GM10847 (cell line): ENCODE results near the gene RASGRF2.

Source experiments
- POLR2A ChIP-seq: IDR thresholded peaks from 2 replicates; pipeline ENCODE4 v1.6.1; 2011; ENCODE audit not compliant: insufficient read length; ENCODE audit errors: extremely low read depth

The RASGRF2 gene

DNA sequence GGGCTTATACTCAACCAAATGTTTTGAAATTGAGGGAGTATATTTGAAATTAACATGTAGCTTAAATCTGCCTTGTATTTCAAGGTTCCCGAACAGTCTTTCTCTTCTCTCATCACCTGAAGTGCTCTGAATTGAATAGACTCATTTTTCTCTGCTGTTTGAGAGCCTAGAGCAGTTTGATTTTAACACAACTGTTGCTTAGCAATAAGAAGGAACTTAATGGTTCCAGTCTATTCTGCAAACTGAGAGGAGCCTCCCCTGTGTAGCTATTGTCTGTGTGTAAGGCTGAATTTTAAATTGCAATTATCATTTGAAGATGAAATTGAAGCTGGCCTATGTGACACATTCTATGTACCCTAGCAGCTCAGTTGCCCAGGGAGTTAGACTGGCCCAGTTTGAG is 185.9 kb downstream of the RASGRF2 start:
- TF ChIP-seq POLR2A = no peak

DNA sequence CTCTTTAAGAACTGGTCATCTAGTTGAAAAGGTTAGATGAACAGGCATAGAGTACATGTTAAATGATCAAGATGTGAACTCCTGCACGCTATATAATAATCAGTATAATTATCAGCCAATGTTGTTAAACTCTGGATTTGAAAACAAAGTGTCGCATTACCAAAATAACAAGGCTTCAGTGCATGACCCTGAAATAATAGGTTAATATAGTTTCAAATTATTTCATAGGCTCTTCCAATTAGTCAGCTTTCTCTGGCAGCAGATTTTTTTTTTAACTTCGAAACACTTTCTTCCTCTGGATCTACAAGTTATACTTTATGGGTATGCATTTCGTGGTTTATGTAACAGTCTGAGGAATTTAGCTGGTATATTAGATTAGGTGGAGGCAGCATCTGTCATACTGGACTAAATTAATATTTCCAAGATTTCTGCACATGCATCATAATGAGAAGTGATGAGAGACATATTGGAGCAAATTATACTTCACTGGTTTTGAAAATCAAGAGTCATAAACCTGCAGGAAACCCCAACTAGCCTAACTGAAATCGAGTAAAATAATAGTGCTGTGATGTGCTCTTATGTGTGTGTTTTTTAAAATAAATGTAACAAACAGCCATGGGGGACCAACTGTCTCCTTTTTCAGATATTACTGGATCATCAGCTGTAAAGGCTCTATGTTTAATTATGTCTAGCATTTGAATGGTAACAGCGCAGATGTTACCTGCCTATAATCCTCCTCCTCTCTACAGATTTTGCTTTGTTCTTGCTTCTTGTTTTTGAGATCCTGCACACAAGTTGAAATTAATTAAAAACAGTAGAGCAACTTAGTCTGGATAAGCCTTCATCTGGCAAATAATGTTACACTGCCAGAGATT is 187.1 kb downstream of the RASGRF2 start:
- TF ChIP-seq POLR2A = no peak

DNA sequence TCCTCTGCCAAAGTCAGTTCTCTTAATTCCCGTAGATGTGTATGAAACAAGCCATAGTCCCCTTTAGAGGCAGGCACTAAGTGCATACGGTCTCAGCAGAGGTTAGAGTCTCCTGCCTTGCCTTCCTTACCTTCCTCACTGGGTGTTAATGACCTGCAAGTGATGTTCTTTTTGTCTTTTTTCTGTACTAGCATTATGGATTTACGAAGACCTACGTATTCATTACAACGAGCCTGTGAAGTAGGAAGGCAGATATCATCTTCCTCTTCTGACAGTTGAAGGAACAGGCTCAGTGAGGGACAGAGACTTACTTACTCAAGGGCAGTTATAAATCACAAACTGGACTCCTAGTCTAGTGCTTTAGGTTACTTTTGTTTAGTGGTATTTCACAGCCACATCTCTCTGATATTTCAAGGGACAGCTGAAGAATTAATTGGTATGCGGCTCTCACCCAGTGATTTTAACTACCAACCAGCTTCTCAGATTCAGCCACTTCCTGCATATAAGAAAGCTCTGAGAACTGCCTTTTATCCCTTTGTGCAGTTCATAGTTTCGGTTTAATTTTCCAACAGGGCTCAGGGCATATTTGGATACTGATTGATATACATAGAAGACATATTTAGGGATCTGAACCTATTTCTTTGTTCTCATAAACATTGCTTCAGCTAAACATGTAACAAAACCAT is 187.9 kb downstream of the RASGRF2 start:
- no peak for TF ChIP-seq POLR2A

DNA sequence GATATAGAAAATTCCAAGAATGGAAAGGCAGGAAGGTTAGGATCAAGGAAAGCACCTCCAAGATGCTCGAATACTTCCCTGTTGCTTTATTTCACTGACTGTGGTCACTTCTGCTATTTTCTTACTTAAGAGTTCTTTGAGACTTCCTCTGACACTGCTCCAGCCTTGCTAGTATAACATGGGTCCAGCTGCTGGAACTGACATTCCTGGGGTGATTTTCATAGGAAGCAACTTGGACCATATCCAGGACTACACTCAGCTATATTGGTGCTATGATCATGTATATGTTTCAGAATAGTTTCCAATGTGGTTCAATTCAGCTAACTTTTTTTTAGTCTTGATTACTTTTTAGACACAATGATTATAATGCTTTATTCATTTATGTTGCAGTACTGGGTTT is 191.4 kb downstream of the RASGRF2 start:
- TF ChIP-seq POLR2A = no peak

DNA sequence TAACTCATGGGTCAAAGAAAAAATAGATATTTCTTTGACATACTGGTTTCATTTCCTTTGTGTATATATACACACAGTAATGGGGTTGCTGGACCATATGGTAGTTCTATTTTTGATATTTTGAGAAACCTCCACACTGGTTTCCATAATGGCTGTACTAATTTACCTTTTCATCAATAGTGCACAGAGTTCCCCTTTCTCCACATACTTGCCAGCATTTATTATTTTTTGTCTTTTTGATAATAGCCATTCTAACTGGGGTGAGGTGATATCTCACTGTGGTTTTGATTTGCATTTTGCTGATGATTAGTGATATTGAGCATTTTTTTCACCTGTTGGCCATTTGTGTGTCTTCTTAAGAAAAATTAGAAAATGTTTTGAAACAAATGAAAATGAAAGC is 194.6 kb downstream of the RASGRF2 start:
- TF ChIP-seq POLR2A = no peak

DNA sequence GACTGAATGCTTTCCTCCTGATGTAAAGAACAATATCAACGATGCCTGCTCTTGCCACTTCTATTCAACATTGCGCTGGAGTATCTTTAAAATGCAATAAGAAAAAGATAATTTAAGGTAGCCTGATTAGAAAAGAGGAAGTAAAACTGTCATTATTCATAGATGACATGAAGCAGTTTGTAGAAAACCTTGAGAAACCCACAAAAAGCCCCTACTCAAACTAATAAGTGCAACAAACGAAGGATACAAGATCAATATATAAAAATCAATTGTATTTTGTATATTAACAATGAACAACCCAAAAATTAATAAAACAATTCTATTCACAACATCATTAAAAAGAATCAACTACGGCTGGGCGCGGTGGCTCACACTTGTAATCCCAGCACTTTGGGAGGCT is 196.6 kb downstream of the RASGRF2 start:
- TF ChIP-seq POLR2A = no peak

DNA sequence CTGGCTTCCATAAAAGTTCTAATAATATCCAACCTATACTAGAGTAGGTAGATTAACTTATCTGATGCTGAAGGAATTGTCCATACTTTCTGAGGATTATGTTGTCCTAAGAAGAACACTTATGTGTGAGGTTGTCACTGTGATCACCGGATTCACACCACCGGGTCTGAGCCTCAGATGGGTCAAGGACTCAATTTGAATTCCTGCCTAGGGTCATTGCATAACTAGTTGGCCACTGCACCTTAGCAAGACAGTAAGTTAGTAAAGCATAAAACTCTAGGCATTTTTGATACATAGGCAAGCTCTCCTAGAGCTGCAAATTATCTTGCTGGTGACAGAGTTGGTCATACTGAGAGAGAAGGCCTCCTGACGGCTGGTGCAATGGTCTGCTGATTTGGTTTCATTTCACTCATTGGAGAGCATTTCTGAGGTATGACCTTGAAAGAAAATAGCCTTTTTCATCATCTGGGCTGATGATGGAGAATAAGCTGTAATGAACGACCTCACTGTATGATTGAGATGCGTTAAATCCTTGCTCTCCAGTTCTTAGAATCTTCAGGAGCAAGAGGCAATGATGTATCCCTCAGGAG is 200.9 kb downstream of the RASGRF2 start:
- TF ChIP-seq POLR2A = no peak

DNA sequence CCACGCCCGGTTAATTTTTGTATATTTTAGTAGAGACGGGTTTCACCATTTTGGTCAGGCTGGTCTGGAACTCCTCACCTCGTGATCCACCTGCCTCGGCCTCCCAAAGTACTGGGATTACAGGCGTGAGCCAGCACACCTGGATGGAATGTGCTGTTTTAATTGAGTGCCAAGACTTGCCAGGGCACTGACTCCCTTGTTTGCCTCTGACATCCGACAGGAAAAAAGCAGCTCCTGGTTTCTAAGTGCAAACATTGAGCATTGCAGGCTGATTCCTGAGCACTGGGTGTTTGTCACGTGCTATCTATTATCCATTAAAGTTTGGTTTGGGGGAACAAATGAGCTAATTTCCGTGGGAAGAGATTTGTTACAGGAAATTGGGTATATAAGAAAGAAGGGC is 202.3 kb downstream of the RASGRF2 start:
- TF ChIP-seq POLR2A = no peak

DNA sequence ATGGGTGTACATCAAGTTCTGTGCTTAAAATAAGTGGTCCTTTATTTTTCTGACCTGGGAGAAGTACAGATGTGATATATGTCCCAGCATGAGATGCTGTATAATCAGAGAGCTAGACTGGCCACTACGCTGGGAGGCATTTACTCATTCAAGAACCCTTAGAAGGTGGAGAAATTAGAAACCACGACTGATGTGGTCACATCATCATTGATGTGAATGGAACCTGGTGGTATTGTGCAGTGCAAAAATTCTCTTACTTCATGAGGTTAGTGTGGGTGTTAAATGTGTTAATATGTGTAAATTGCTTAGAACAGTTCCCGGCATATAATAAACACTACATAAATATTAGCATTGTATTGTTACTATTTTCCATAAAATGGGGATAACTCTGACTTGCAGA is 203.5 kb downstream of the RASGRF2 start:
- no peak for TF ChIP-seq POLR2A

DNA sequence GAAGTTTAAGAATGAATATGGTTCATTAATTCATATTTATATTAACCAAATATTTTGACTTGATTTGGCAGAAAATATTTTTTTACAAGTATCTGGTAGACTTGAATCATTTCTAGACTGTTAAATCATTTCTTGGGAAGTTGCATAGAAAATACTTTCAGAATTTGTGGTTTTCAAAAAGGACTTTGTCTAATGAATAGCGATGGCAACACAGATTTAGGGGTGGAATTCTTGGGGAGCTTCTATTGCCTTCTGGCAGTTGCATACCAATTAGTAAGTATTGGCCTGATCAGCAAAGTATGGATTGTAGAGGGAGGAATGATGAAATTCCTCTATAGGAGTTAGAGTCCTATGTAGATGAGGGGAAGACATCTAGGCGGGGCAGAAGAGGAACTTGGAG is 204.3 kb downstream of the RASGRF2 start:
- TF ChIP-seq POLR2A = no peak

DNA sequence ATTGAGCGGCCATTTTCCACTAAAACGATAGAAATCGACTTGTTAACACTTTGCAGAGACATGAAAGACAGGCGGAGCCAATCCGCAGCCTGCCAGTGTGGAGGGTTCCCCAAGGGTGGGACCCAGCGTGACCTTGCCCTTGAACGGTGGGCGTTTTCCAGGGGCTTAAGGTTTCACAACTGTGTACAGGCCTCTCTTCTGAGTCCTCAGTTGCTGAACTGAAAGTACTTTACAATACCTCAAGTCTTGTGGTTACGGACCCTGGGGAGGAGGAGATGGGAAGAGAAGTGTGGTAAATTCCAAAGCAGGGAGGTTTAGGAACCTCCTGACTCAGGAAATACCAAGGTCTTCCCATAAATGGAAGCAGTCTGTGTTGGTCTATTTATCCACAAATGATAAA is 204.8 kb downstream of the RASGRF2 start:
- no peak for TF ChIP-seq POLR2A

DNA sequence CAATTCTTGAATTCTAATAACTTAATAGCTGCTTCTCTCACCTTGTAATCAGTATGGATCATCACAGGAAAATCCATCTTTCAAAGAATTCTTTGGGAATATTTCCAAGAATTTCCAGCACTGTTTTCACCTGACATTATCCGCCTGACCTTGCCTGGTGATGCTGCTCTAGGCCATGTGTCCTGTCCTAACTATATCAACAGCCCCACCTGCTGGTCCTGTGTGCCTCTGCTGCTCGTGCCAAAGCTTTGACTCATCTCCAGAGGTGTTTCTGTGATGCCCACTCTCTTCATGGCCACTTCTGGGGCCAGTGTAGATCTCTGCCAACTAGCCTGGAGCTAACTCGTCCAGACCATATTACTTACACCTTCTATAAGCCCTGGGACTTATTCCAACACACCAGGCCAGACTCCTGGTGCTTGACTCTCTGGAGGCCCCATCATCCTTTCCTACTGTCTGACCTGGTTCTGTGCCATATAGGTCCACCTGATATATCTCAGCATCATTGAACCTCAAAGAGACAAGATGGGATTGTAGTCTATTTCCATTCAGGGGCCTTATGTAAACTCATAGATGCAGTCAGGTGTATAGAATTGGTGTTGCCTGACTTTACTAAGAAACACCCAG is 205.4 kb downstream of the RASGRF2 start:
- no peak for TF ChIP-seq POLR2A

DNA sequence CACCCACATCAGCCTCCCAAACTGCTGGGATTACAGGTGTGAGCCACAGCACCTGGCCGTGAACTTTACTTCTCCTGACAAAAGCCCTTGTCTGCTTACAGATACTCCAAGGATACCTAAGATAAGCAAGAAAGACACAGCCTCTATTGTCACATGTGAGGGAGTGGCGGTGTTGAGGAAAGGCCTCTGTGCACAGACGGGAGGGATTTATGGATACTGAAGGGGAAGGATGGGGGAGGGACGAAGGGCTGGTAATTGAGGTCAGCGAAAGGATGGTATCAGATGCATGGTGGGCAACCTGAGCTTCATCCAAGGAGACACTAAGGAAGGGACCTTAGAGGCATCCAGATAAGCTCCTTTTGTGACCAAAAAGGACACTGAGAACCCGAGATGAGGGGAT is 206.3 kb downstream of the RASGRF2 start:
- no peak for TF ChIP-seq POLR2A

DNA sequence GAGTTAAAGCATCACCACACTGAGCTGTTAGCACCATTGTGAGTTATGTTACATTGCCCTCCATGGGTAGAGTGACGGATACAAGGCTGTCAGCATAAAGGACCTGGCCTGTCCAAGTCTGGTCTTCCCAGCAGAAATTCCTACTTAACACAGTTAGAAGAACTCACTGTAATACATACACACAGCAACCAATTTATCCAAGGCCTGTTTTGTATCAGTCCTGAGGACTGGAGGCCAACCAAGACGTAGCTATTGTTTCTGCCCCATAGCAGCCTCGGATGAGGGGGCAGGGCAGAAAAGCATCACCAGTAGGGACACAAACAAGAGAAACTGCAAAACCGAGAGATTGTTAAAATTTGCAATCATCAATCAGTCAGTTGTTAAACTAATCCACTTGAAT is 206.9 kb downstream of the RASGRF2 start:
- no peak for TF ChIP-seq POLR2A

DNA sequence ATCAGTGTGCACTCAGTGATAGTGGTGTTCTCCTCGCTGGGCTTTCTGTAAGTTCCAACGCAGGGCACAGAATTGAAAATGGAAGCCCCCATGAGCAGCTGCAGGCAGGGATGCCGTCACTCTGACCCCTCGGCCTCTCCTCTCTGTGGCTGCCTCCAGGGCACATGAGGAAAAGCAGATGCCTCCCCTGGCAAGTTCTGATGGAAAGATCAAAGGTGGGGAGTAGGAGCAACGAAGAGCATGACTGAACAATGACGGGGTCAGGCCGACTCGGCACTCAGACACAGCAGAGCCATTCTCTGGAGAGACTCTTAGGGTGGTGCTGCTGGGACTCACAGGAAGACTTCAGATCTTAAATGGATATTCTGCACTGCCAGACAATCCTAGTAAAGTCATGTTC is 207.4 kb downstream of the RASGRF2 start:
- no peak for TF ChIP-seq POLR2A

DNA sequence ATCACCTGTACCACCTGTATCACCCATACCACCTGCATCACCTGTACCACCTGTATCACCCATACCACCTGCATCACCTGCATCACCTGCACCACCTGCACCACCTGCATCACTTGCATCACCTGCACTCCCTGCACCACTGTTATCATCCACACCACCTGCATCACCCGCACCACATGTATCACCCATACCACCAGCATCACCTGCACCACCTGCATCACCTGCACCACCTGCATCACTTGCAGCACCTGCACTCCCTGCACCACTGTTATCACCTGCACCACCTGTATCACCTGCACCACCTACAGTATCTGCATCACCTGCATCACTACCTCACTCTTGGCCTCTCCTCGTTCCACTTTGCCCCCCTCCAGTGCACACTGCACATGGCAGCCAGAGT is 209.8 kb downstream of the RASGRF2 start:
- no peak for TF ChIP-seq POLR2A
